Mesendoderm (in vitro differentiated cells): ENCODE measurements around the gene CNGB1.

Experiments
- DNase-seq: peaks from one replicate; pipeline ENCODE4 v3.0.0; 2013
- H2AK5ac ChIP-seq: 2 replicates; pipeline ENCODE4 v1.6.1; 2013; ENCODE audit warnings: low read length, inconsistent platforms
- H2BK120ac ChIP-seq: 2 replicates; pipeline ENCODE4 v1.6.1; 2013; ENCODE audit warnings: low read depth, mild to moderate bottlenecking, low read length, moderate library complexity, mixed read lengths
- H2BK15ac ChIP-seq: replicated peaks from 2 replicates; pipeline ENCODE4 v1.6.1; 2013; ENCODE audit warnings: low read depth, mild to moderate bottlenecking, moderate library complexity
- H2BK5ac ChIP-seq: 2 replicates; pipeline ENCODE4 v1.6.1; 2013; ENCODE audit warnings: low read length, inconsistent platforms
- H3K18ac ChIP-seq: 2 replicates; pipeline ENCODE4 v1.6.1; 2013; ENCODE audit warnings: mild to moderate bottlenecking, low read length, mixed read lengths
- H3K23ac ChIP-seq: one replicate; pipeline ENCODE4 v1.6.1; 2013; ENCODE audit warnings: low read length
- H3K27ac ChIP-seq: 2 replicates; pipeline ENCODE4 v1.5.1; 2013; ENCODE audit warnings: low read depth, mild to moderate bottlenecking, inconsistent platforms, low read length, moderate library complexity
- H3K27me3 ChIP-seq: 2 replicates; pipeline ENCODE4 v1.6.1; 2013; ENCODE audit warnings: low read length, control low read depth, mild to moderate bottlenecking, inconsistent platforms; ENCODE audit not compliant: insufficient read depth, poor library complexity
- H3K36me3 ChIP-seq: 2 replicates; pipeline ENCODE4 v1.6.1; 2013; ENCODE audit warnings: low read length, inconsistent platforms; ENCODE audit not compliant: control insufficient read depth, insufficient read depth
- H3K4ac ChIP-seq: one replicate; pipeline ENCODE4 v1.6.1; 2013; ENCODE audit warnings: low read depth, mild to moderate bottlenecking, low read length, moderate library complexity
- H3K4me1 ChIP-seq: 2 replicates; pipeline ENCODE4 v1.6.1; 2013; ENCODE audit warnings: low read depth, low read length, inconsistent platforms; ENCODE audit not compliant: control insufficient read depth
- H3K4me2 ChIP-seq: 2 replicates; pipeline ENCODE4 v1.6.1; 2013; ENCODE audit warnings: low read length
- H3K4me3 ChIP-seq: 2 replicates; pipeline ENCODE4 v1.5.1; 2013; ENCODE audit warnings: mild to moderate bottlenecking, low read length
- H3K56ac ChIP-seq: one replicate; pipeline ENCODE4 v1.6.1; 2013; ENCODE audit warnings: low read length
- H3K79me1 ChIP-seq: 2 replicates; pipeline ENCODE4 v1.6.1; 2013; ENCODE audit warnings: low read length, inconsistent platforms
- H3K79me2 ChIP-seq: 2 replicates; pipeline ENCODE4 v1.6.1; 2013; ENCODE audit warnings: mild to moderate bottlenecking, low read length; ENCODE audit not compliant: control insufficient read depth, insufficient read depth
- H3K9ac ChIP-seq: 2 replicates; pipeline ENCODE4 v1.6.1; 2013; ENCODE audit warnings: low read length, inconsistent platforms
- H4K5ac ChIP-seq: one replicate; pipeline ENCODE4 v1.6.1; 2013; ENCODE audit warnings: low read length
- H4K8ac ChIP-seq: one replicate; pipeline ENCODE4 v1.6.1; 2013; ENCODE audit warnings: low read depth, mild to moderate bottlenecking, control low read depth, low read length, moderate library complexity
- WGBS: extraction: QIAGEN DNeasy Blood & Tissue Kit; methylation state at CpG from one replicate; pipeline ENCODE4 v1.1.7; 2013; ENCODE audit warnings: low lambda C conversion rate, missing lambda C conversion rate; ENCODE audit not compliant: insufficient coverage; ENCODE audit errors: extremely low coverage; 5-methylcytosine and 5-hydroxymethylcytosine counted together

The CNGB1 gene

GRCh38 chr16:57903656-57904055 is 67.3 kb downstream of the CNGB1 start:
- H3K27me3 ChIP-seq = no peaks in the 10 kb centered on the region
- H3K4me1 ChIP-seq = no peaks in the 10 kb centered on the region
- H3K36me3 ChIP-seq = no peaks in the 10 kb centered on the region
- no peak overlapping the region for H4K8ac ChIP-seq
- no peak overlapping the region for H4K5ac ChIP-seq
- no peak overlapping the region for H2BK120ac ChIP-seq
- H3K9ac ChIP-seq = no peak overlapping the region
- H3K79me1 ChIP-seq = no peaks in the 10 kb centered on the region
- no peak overlapping the region for H3K4me2 ChIP-seq
- no peak overlapping the region for H3K56ac ChIP-seq
- H2BK15ac ChIP-seq = no peak overlapping the region
- no CpG with 5 or more reads among the region's 18 CpGs for WGBS
- no peak overlapping the region for H2BK5ac ChIP-seq
- no peak overlapping the region for H3K23ac ChIP-seq
- no peak overlapping the region for H3K18ac ChIP-seq
- no peak overlapping the region for H3K4me3 ChIP-seq
- H3K79me2 ChIP-seq = no peaks in the 10 kb centered on the region
- no peak overlapping the region for H3K4ac ChIP-seq
- H3K27ac ChIP-seq = no peak overlapping the region
- no peak overlapping the region for H2AK5ac ChIP-seq
- no peak for DNase-seq

GRCh38 chr16:57901480-57902069 is 69.4 kb downstream of the CNGB1 start:
- no peak overlapping the region for H3K27ac ChIP-seq
- no peak overlapping the region for H2BK5ac ChIP-seq
- no peak overlapping the region for H3K4me3 ChIP-seq
- H3K9ac ChIP-seq = no peak overlapping the region
- H3K79me1 ChIP-seq = no peaks in the 10 kb centered on the region
- no peak overlapping the region for H2AK5ac ChIP-seq
- no peak overlapping the region for H3K56ac ChIP-seq
- no peak overlapping the region for H3K4ac ChIP-seq
- no peak overlapping the region for H3K4me2 ChIP-seq
- H3K79me2 ChIP-seq = no peaks in the 10 kb centered on the region
- no peak overlapping the region for H4K5ac ChIP-seq
- no peak overlapping the region for H3K23ac ChIP-seq
- no peak overlapping the region for H4K8ac ChIP-seq
- no peaks in the 10 kb centered on the region for H3K27me3 ChIP-seq
- no CpG with 5 or more reads among the region's 12 CpGs for WGBS
- no peak overlapping the region for H3K18ac ChIP-seq
- H2BK15ac ChIP-seq = no peak overlapping the region
- no peak for DNase-seq
- H3K36me3 ChIP-seq = no peaks in the 10 kb centered on the region
- no peak overlapping the region for H2BK120ac ChIP-seq
- no peaks in the 10 kb centered on the region for H3K4me1 ChIP-seq

- no CpG with 5 or more reads among the region's 11 CpGs for WGBS
- Histone ChIP-seq H3K56ac (no peak overlapping the region), H3K27me3 (no peaks in the 10 kb centered on the region), H2BK5ac (no peak overlapping the region), H3K18ac (no peak overlapping the region), H3K4me3 (no peak overlapping the region), H3K27ac (no peak overlapping the region), H2BK15ac (no peak overlapping the region), H3K4me2 (no peak overlapping the region), H3K23ac (no peak overlapping the region), H3K4ac (no peak overlapping the region), H3K4me1 (no peaks in the 10 kb centered on the region), H3K36me3 (no peaks in the 10 kb centered on the region), H3K79me1 (no peaks in the 10 kb centered on the region), H2BK120ac (no peak overlapping the region), H3K79me2 (no peaks in the 10 kb centered on the region), H3K9ac (no peak overlapping the region), H2AK5ac (no peak overlapping the region), H4K8ac (no peak overlapping the region), H4K5ac (no peak overlapping the region)
- no peak for DNase-seq
Measured at GRCh38 chr16:57900796-57901479, 70.0 kb downstream of the CNGB1 start.

GRCh38 chr16:57899771-57900661 is 70.9 kb downstream of the CNGB1 start:
- WGBS = no CpG with 5 or more reads among the region's 12 CpGs
- Histone ChIP-seq H3K79me2 (no peaks in the 10 kb centered on the region), H3K4me3 (no peak overlapping the region), H2BK5ac (peak overlapping the region; percentile 55), H3K36me3 (no peaks in the 10 kb centered on the region), H3K4me1 (no peaks in the 10 kb centered on the region), H3K79me1 (no peaks in the 10 kb centered on the region), H3K4me2 (no peak overlapping the region), H3K4ac (no peak overlapping the region), H4K5ac (no peak overlapping the region), H3K27me3 (no peaks in the 10 kb centered on the region), H4K8ac (no peak overlapping the region), H3K9ac (no peak overlapping the region), H3K18ac (no peak overlapping the region), H2BK15ac (no peak overlapping the region), H2AK5ac (peak overlapping the region; percentile 69), H2BK120ac (no peak overlapping the region), H3K27ac (no peak overlapping the region), H3K56ac (peak overlapping the region; percentile 56), H3K23ac (no peak overlapping the region)
- DNase-seq = peak; percentile 70

- no peak overlapping the region for H3K27ac ChIP-seq
- WGBS = no CpG with 5 or more reads among the region's 5 CpGs
- H2BK5ac ChIP-seq = no peak overlapping the region
- no peak overlapping the region for H3K4ac ChIP-seq
- H4K5ac ChIP-seq = no peak overlapping the region
- no peak overlapping the region for H3K4me2 ChIP-seq
- H3K9ac ChIP-seq = no peak overlapping the region
- H3K79me2 ChIP-seq = no peaks in the 10 kb centered on the region
- no peaks in the 10 kb centered on the region for H3K36me3 ChIP-seq
- H3K4me3 ChIP-seq = no peak overlapping the region
- H3K56ac ChIP-seq = no peak overlapping the region
- H3K27me3 ChIP-seq = no peaks in the 10 kb centered on the region
- peak overlapping the region; percentile 77 for H2AK5ac ChIP-seq
- H2BK15ac ChIP-seq = no peak overlapping the region
- H3K79me1 ChIP-seq = no peaks in the 10 kb centered on the region
- no peak overlapping the region for H3K18ac ChIP-seq
- no peak overlapping the region for H4K8ac ChIP-seq
- DNase-seq = no peak
- H3K4me1 ChIP-seq = no peaks in the 10 kb centered on the region
- no peak overlapping the region for H3K23ac ChIP-seq
- no peak overlapping the region for H2BK120ac ChIP-seq
Measured at GRCh38 chr16:57898961-57899360, 72.0 kb downstream of the CNGB1 start.
